Cortex of kidney (tissue), 1 donor: ENCODE measurements around the gene LRRC47.
"Not testable (repeated sequence)": the region's sequence is repeated elsewhere in the genome, so short reads cannot be mapped to it uniquely, and the experiment has no call there.

Experiments used
- DNase-seq: peaks from one replicate; lab custom pipeline; 2025; lab: John Stamatoyannopoulos, UW

The LRRC47 gene

GRCh38 chr1:3772027-3772714 is 24.1 kb downstream of the LRRC47 start:
- no peak for DNase-seq

GRCh38 chr1:3771108-3772026 is 24.9 kb downstream of the LRRC47 start:
- DNase-seq: no peak

- no peak for DNase-seq
These were observed 26.1 kb downstream of the LRRC47 start for GRCh38 chr1:3770047-3770765.

GRCh38 chr1:3768811-3769390 is 27.4 kb downstream of the LRRC47 start:
- no peak for DNase-seq

- no peak for DNase-seq
These were observed 28.9 kb downstream of the LRRC47 start for GRCh38 chr1:3767328-3767925.

GRCh38 chr1:3763351-3764125 is 32.8 kb downstream of the LRRC47 start:
- no peak for DNase-seq

GRCh38 chr1:3762873-3763228 is 33.4 kb downstream of the LRRC47 start:
- DNase-seq: no peak

- no peak for DNase-seq
These were observed 34.0 kb downstream of the LRRC47 start for GRCh38 chr1:3762151-3762872.

- no peak for DNase-seq
These were observed 34.8 kb downstream of the LRRC47 start for GRCh38 chr1:3761296-3762010.

GRCh38 chr1:3759796-3760195 is 36.5 kb downstream of the LRRC47 start:
- DNase-seq: no peak

GRCh38 chr1:3759164-3759563 is 37.1 kb downstream of the LRRC47 start:
- DNase-seq: no peak

- no peak for DNase-seq
These were observed 39.9 kb downstream of the LRRC47 start for GRCh38 chr1:3756394-3756793.

GRCh38 chr1:3753656-3754454 is 42.4 kb downstream of the LRRC47 start:
- no peak for DNase-seq

- no peak for DNase-seq
These were observed 43.8 kb downstream of the LRRC47 start, which contains the start of gene CCDC27 for GRCh38 chr1:3752400-3752945. CCDC27 (plus strand) TSS chr1:3752450; CDS start chr1:3752482, 32 bp downstream.

GRCh38 chr1:3750741-3751140 is 45.6 kb downstream of the LRRC47 start:
- DNase-seq: no peak

GRCh38 chr1:3749512-3749911 is 46.8 kb downstream of the LRRC47 start:
- DNase-seq: no peak

GRCh38 chr1:3748316-3748900 is 47.9 kb downstream of the LRRC47 start:
- DNase-seq: not testable (repeated sequence)

GRCh38 chr1:3747903-3748302 is 48.4 kb downstream of the LRRC47 start:
- no peak for DNase-seq
